NCI-H1417 treated with DMSO at 0.1 percent for 48 hours (cell line): ENCODE measurements around the gene BATF.

Experiments
- DNase-seq: peaks from one replicate; lab custom pipeline; 2025; lab: John Stamatoyannopoulos, UW

The BATF gene

DNA sequence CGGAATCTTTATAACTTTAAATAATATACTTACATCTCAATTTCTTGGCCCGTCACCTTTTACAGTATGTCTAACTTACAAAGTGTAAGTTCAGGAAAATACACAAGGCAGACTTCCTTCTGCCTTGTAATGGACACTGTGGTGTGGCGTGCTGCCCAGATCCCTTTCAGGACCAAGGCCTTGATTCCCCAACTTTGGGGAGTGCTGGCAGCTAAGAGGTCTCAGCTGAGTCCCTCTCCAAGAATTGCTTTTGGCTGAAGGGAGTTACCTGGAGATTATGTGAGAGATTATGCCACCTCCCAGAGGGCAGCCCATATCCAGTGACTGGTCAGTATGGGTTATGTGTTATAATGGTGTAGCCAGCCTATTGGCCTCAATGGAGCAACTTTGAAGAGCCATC, 21.2 kb upstream of the BATF start:
- DNase-seq, result no peak

DNA sequence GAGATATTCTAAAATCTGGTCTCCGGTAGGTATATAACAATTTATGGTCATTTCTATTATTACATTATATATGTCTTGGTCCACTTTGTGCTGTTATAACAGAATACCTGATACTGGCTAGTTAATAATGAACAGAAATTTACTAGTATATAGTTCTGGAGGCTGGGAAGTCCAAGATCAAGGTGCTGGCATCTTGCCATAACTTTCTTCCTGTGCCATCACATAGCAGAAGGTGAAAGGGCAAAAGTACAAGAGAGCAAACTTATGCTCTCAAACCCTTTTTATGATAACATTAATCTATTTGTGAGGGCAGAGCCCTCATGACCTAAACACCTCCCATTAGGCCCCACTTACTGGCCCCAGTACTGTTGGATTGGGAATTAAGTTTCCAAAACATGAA, 17.9 kb upstream of the BATF start:
- DNase-seq, result no peak

GRCh38 chr14:75506930-75507329, 15.3 kb upstream of the BATF start:
- no peak for DNase-seq

DNA sequence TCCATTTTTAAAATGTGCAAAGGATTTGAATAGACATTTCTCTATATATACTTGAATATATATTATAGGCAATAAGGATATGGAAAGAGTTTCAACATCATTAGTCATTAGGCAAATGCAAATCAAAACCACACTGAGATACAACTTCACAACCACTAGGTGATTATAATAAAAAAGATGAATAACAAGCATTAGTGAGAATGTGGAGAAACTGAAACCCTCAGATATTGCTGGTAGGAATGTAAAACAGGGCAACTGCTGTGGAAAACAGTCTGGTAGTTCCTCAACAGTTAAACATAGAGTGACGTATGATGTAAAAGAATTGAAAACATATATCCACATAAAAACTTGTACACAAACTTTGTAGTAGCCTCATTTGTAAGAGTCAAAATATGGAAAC, 11.7 kb upstream of the BATF start:
- no peak for DNase-seq

DNA sequence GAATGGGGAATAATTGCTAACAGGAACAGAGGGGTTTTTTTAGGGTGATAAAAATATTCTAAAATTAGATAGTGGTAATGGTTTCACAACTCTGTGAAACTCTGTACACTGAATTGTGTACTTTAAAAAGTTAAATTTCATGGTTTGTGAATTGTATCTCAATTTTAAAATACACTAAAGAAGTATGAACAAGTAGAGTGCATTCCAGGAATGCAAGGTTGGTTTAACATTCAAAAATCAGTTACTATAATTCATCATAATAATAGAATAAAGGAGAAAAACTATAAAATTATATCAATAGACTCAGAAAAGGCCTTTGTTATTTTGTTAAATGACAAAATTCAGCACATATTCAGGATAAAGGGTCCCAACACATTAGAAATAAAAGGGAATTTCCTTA, 11.1 kb upstream of the BATF start:
- no peak for DNase-seq

- no peak for DNase-seq
Measured at GRCh38 chr14:75513911-75514672, 8.2 kb upstream of the BATF start.

GRCh38 chr14:75514673-75515628, 7.3 kb upstream of the BATF start:
- no peak for DNase-seq

DNA sequence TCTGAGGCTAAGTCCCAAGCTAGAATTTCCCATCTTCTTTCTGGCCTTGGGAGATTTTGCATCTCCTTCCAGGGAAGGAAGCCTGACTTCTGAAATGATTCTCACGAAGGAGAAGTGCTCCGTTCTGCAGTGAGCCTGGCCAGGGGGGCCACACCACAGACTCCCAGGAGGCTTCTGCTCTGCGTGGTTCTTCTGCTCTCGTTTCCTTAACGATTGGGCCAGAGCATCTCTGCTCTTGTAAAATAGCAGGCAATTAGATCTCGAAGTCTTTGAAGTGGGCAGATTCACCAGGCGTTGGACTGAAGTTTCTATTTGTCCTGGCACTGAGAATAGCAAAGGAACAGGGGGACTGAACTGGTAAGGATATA, 6.7 kb upstream of the BATF start:
- no peak for DNase-seq

- DNase-seq, result no peak
Measured at GRCh38 chr14:75518625-75519024, 3.6 kb upstream of the BATF start.

- DNase-seq, result no peak
Measured at GRCh38 chr14:75519394-75519793, 2.9 kb upstream of the BATF start.

DNA sequence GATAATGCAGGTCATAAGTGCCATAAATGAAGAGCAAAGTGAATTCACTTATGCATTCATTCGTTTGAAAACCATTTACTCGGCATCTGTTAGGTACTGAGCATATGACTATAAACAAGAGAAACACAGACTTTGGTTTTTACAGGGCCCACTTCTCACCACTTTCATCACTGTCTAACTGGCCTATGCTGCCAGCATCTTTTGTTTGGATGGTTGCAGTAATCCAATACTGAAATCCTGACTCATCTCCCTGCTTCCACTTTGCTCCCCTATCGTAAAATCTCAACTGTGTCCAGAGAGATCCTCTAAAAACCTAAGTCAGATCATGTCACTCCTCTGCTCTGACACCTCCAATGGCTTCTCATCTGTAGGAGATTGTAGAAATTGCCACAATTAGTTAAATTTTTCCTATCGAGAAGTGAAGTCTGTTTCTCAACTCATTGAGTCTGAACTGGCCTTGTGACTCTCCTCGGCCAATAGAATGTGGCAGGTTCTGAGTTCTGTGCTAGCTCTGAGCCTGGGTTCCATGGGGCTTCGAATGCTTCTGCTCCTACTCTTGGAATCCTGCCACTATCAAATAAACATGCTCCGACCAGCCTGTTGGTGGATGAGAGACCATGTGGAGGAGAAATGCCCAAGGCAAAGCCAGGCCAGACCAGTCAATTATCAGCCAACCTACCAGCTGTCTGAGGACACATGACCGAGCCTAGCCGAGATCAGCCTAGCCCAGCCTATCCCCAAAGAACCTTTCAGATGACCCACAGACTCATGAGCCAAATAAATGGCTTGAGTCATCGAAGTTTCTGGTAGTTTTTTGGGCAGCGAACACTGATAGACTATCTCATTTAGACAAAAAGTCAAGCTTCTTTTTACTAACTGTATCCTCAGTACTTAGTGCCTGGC, 2.2 kb upstream of the BATF start:
- no peak for DNase-seq

DNA sequence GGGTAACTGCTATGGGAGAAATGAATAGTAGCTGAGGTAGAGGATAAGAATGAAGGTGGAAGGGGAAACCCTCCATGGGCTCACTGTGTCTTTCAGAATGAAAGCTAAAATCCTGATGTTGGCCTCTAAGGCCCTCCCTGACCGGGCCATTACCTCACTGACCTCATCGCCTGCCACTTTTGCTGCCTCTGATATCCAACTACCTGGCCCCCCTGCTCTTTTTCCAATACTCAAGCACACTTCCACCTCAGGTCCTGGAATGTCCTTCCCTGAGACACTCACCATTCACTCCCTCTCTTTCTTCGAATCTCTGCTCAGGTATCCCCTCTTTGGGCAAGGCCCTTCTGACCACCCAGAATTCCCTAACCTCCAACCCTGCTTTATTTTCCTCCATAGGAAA, 1.4 kb upstream of the BATF start:
- DNase-seq, result no peak

DNA sequence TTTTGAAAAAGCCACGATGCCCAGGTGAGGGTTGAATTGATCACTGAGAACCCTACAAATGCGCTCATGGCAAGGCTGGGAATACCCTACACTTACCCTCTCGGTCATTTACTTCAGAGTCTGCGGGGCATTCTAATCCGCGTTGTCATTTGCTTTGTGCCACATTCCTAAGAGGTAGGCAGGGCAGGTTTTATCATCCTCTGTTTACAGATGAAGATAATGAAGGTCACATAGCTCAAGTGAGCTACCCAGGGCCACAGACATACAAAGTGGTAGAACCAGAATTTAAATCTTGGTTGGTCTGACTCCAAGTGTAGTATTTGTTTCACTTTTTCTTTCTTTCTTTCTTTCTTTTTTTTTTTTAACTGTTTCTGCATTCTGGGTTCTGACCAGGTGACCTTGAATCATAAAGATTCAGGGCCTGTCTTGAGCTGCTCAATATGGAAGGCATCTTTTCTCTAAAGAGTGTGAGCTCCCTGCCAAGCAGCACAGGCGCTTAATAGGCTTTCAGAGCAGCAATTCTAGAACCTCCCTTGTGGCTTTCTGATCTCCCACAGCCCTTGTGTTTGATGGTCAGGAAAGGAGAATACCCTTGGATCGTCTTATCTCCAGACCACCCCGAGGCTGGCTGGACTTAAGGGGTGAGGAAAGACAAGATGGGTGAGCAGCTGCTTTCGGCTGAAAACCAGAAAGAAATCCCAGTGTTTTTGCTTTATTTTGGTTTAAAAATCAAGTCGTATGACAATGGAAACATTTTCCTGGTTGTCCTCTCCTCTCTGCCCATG, 662 bp upstream of the BATF start:
- DNase-seq, result no peak

GRCh38 chr14:75522983-75523318, 682 bp downstream of the BATF start:
- no peak for DNase-seq

GRCh38 chr14:75523771-75524171, 1.5 kb downstream of the BATF start:
- no peak for DNase-seq

DNA sequence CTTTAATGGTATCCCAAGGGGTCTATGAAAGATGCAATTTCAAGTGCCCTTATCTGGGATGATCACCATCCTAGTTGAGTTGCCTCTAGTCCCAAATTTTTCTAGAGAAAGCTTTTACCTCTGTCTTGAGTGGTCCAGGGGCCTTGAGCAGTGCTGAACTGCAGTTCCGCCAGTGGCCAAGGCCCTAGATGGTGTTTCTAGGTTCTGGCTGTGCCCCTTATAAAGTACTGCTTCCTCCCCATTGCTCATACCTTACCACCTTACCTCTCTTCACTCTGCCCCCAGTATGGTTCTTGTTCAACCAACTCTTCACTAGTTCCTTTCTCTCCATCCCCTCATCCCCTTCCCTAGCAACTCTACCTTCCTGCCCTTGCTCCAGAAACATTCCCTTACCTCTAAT, 3.7 kb downstream of the BATF start:
- DNase-seq, result no peak

DNA sequence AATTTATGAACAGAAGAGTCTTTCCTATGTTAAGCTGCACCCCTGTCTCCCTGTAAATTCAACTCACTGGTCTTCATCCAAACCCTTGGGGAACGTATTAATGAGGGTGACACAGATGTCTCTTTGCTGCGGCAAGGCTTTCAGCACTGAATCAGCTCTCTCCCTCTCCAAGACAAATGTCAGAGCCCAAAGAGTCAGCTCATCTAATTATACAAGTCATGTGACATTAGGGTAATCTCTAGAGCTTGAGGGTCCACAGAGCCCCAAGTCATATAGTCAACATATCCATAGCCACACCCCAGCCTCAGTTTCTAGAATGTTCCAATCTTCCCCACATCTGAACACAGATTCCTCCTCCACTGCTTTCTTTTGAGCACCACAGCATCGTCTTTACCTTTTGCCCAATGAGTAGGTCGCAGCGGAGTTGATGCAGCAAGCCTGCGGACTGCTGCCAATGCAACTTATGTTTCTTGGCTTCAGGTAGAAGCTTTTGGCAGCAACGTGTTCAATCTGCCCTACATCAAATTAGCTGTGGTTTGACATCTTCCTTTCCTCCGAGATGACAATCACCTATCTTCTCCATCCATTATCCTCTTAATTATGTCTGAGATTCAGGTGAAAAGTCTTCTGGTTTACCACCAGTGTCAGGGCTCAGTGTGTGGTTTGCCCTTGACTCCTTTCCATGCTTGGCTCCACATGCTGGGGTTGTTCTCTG, 5.3 kb downstream of the BATF start:
- no peak for DNase-seq

DNA sequence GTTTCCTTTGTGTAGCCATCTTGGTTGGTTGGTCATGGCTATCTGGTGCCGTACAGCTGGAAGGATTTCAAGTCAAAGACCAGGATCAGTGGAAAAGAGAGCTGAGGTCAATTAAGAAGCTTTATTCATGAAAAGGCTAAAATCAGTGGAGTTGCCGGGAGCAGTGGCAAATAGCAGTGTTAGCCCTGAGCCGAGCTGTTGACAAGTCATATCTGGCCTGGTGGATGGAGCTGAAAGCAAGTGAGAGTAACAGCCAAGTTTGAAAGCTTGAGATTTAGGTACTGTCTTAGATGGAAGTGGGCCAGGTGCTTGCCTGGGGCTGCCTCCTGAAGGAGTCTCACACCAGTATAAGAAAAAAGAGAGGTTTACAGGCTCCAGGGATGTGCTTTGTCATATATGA, 9.0 kb downstream of the BATF start:
- DNase-seq, result no peak

DNA sequence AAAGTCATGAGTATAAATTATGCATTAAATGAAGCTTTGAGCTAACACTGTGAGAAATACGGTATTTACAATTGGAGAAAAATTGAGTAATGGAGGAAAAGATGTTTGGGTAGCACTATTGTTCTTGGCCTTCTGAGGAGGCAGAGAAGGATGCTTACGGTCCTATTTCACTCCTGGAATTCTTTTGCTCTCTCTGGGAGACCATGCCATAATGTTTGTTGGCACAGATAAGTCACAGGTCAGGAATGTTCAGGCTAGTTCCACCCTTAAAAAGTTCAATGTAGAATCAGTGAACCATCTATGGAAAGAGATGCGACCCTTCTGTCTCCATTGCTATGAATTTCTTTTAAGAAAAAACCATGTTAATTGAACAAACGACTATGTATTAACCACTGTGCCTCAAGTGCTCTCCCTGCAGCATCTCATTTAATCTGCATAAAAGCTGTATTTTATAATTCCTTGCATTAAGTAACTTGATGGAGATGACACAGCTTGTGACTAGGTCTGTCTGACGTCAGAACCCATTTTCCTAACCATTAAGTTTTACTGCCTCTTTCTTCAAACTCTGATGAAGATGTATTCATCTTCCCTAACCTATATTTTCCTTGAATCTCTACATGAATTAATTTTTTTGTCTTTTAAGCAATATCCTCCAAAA, 9.5 kb downstream of the BATF start:
- no peak for DNase-seq

- no peak for DNase-seq
Measured at GRCh38 chr14:75533791-75534555, 11.7 kb downstream of the BATF start.
